Stomach (tissue), 9 donors: ENCODE measurements around the gene SURF2. TPM values are rescaled to one million over a fixed set of nuclear protein-coding genes. Genes with fewer than 3 reads are reported as not detected.
"Not testable (repeated sequence)": the region's sequence is repeated elsewhere in the genome, so short reads cannot be mapped to it uniquely, and the experiment has no call there.

ENCODE experiments used
- DNase-seq, 2 donors: peaks; one replicate each; pipeline versions ENCODE4 v3.0.0 to v3.0.0-alpha.2; 2013 to 2019
- H3K27ac ChIP-seq, 5 donors: fragments of 200-600 bp in 4 of 5; sonication (generic) in 4 of 5; one replicate each; pipeline ENCODE4 v1.5.1; 2013 to 2019; ENCODE audit warnings: mild to moderate bottlenecking in 1 of 5, moderate library complexity in 1 of 5
- H3K27me3 ChIP-seq, 3 donors: fragments of 200-600 bp; sonication (generic); one replicate each; pipeline ENCODE4 v1.5.1; 2017 to 2019; ENCODE audit warnings: mixed run types in 1 of 3
- H3K36me3 ChIP-seq, 4 donors: fragments of 200-600 bp; sonication (generic); 1 replicate in 3 of 4; 2 replicates in 1 of 4; pipeline ENCODE4 v1.5.1; 2016 to 2019
- H3K4me1 ChIP-seq, 4 donors: fragments of 200-600 bp; sonication (generic); one replicate each; pipeline ENCODE4 v1.5.1; 2016 to 2019
- H3K4me3 ChIP-seq, 4 donors: fragments of 200-600 bp; sonication (generic) in 3 of 4; one replicate each; pipeline ENCODE4 v1.5.1; 2016 to 2019; ENCODE audit warnings: mild to moderate bottlenecking in 1 of 4
- H3K9me3 ChIP-seq, 4 donors: fragments of 200-600 bp; sonication (generic); one replicate each; pipeline ENCODE4 v1.5.1; 2016 to 2019
- CTCF ChIP-seq, 7 experiments: fragments of 450-650 bp in 4 of 7; fragments of 200-600 bp in 3 of 7; sonication (generic) in 3 of 7; IDR thresholded peaks; one replicate each; pipeline ENCODE4 v1.5.1; 2016 to 2019; ENCODE audit warnings: antibody characterized with exemption in 7 of 7, control low read depth in 2 of 7, mild to moderate bottlenecking in 1 of 7
- EP300 ChIP-seq: sonication (generic); formaldehyde crosslinking; IDR thresholded peaks from one replicate; pipeline ENCODE4 v1.6.1; 2017; ENCODE audit warnings: antibody characterized with exemption
- POLR2A ChIP-seq, 4 donors: fragments of 450-650 bp; IDR thresholded peaks; one replicate each; pipeline ENCODE4 v1.6.1; 2016; ENCODE audit warnings: antibody characterized with exemption in 4 of 4, control low read depth in 2 of 4, mild to moderate bottlenecking in 1 of 4, moderate library complexity in 1 of 4
- POLR2AphosphoS5 ChIP-seq, 3 donors: sonication (generic); formaldehyde crosslinking; IDR thresholded peaks; one replicate each; pipeline ENCODE4 v1.6.1; 2016; ENCODE audit warnings: antibody characterized with exemption in 3 of 3
- WGBS, 5 donors: extraction: QIAGEN DNeasy Blood & Tissue Kit in 3 of 5; methylation state at CpG; one replicate each; pipeline versions ENCODE4 v1.1.5 to v1.1.7; 2013 to 2018; 5-methylcytosine and 5-hydroxymethylcytosine counted together
- intact Hi-C: fragments of 100-400 bp; cut with DNase I; formaldehyde crosslinking; loops from one replicate; pipeline ENCODE4 v1.15.1; 2023; ENCODE audit warnings: low total_unique reads
- polyA plus RNA-seq, 3 donors: library from polyadenylated mRNA; stranded (reverse); fragments of 200-250 nt; gene quantifications; one replicate each; pipeline ENCODE4 v1.2.3, GENCODE V29; 2013
- total RNA-seq, 5 donors: library from RNA; depleted of rRNA; stranded (reverse); fragments of >200 nt; gene quantifications; one replicate each; pipeline versions ENCODE4 v1.1.0 to v1.2.3, GENCODE V29; 2014 to 2016
- donor health status: healthy with polysubstance abuse.
- donor health status: Bipolar disorder and iron deficiency.
- donor health status: healthy.

Gene SURF2
- total and polyA plus RNA-seq, 8 donors: 1.8 to 75.3 (median 33.2) TPM

DNA sequence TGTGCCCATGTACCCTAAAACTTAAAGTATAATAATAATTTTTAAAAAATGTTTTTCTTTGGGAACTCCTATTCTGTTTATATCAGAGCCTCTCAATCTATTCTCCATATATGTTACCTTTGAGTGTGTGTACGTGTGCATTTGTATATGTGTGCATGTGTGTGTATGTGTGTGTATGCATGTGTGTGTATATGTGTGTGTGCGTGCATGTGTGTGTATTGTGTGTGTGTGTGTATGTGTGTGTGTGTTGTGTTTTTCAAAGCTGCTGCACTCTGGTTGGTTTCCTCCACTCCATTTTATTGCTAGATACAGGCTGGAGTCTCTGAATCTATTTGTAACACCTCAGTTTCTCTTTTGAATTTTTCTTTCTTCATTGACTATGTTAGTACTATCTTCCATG, 40.4 kb upstream of the SURF2 start:
- TF ChIP-seq POLR2A (IDR thresholded peaks at IDR 0.05) (no peak), POLR2AphosphoS5 (IDR thresholded peaks at IDR 0.05) (no peak)
- Histone ChIP-seq H3K4me1 (no peaks in the 10 kb centered on the region), H3K4me3 (no peak overlapping the region), H3K36me3 (no peaks in the 10 kb centered on the region), H3K27me3 (no peaks in the 10 kb centered on the region), H3K9me3 (no peaks in the 10 kb centered on the region), H3K27ac (no peak overlapping the region)
- DNase-seq: no peak
- intact Hi-C loops: no loop called here
- WGBS, 5 donors: 61 to 86% (median 76%) methylated on average over 2 of the region's 2 CpGs

GRCh38 chr9:133317551-133317950, 38.8 kb upstream of the SURF2 start:
- H3K4me3 ChIP-seq, H3K27me3 ChIP-seq, H3K9me3 ChIP-seq, H3K36me3 ChIP-seq, intact Hi-C loops, H3K4me1 ChIP-seq, DNase-seq, H3K27ac ChIP-seq: not testable (repeated sequence)
- WGBS, 5 donors: 70 to 100% (median 78%) methylated on average over 1 to 13 of the region's 13 CpGs

DNA sequence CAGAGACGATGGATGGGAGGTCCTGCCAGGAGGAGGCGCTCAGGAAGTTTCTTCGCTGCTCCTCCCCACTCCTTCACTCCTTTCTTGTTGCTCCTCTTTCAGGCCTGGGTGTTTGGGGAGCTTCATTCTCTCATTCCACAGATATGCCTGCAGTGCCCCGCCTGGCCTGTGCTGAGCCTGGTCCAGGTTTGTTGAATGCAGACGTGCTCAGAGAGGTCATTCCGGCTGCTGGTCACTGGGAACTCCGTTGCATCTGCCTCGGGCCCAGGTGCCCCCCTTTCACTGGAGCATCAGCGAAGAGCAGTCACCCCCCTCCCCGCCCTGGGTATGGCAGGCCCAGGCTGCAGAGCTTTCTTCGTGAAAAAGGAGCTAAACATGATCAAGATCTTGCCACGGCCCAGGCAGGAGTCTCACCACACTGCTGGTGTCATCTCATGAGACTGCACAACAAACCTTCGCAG, 35.9 kb upstream of the SURF2 start:
- intact Hi-C loops: no loop called here
- TF ChIP-seq POLR2AphosphoS5 (IDR thresholded peaks at IDR 0.05): no peak
- TF ChIP-seq EP300: no peak
- no peak for TF ChIP-seq CTCF (IDR thresholded peaks at IDR 0.05)
- TF ChIP-seq POLR2A (IDR thresholded peaks at IDR 0.05): no peak
- Histone ChIP-seq H3K4me3 (no peak overlapping the region), H3K9me3 (no peaks in the 10 kb centered on the region), H3K4me1 (no peaks in the 10 kb centered on the region), H3K36me3 (no peaks in the 10 kb centered on the region), H3K27ac (no peak overlapping the region), H3K27me3 (no peaks in the 10 kb centered on the region)
- DNase-seq: no peak
- 68 to 80% (median 76%) methylated on average over 7 to 13 of the region's 13 CpGs for WGBS, 5 donors

GRCh38 chr9:133321411-133321935, 34.9 kb upstream of the SURF2 start:
- WGBS, 5 donors: 75 to 90% (median 82%) methylated on average over 9 to 13 of the region's 13 CpGs
- Histone ChIP-seq H3K9me3 (no peaks in the 10 kb centered on the region), H3K36me3 (no peaks in the 10 kb centered on the region), H3K4me3 (no peak overlapping the region), H3K27ac (no peak overlapping the region), H3K27me3 (no peaks in the 10 kb centered on the region), H3K4me1 (no peaks in the 10 kb centered on the region)
- TF ChIP-seq POLR2AphosphoS5 (IDR thresholded peaks at IDR 0.05) (no peak), CTCF (IDR thresholded peaks at IDR 0.05) (no peak), EP300 (no peak), POLR2A (IDR thresholded peaks at IDR 0.05) (no peak)
- DNase-seq: no peak
- intact Hi-C loops: no loop called here

DNA sequence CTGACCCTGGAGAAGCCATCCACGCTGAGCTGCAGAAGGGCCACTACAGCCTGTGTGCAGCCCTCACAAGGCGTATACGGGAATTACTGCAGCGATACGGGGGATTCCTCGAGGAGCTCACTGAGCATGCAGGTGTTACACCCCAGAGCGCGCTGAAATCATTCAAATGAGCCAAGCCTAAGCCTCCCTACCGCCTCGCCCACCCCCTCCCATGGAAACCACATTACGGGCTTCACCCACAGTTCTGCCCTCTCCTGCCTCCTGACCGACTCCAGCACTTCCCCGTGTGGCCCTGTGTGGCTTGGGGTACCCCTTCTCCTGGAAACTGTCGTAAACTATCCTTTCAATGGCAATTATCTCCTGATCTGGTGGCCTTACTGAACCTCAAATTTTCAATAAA, 33.6 kb upstream of the SURF2 start:
- no peaks in the 10 kb centered on the region for H3K36me3 ChIP-seq
- intact Hi-C loops: no loop called here
- TF ChIP-seq POLR2AphosphoS5 (IDR thresholded peaks at IDR 0.05) (no peak), CTCF (IDR thresholded peaks at IDR 0.05) (no peak), EP300 (no peak), POLR2A (IDR thresholded peaks at IDR 0.05) (no peak)

More for the DNA sequence above, 33.6 kb upstream of the SURF2 start:
- 80 to 87% (median 83%) methylated on average over 14 of the region's 14 CpGs for WGBS, 5 donors
- no peaks in the 10 kb centered on the region for H3K27me3 ChIP-seq
- no peak overlapping the region for H3K4me3 ChIP-seq
- no peak overlapping the region for H3K27ac ChIP-seq
- H3K9me3 ChIP-seq: no peaks in the 10 kb centered on the region
- DNase-seq: no peak
- H3K4me1 ChIP-seq: no peaks in the 10 kb centered on the region
